Retinal pigment epithelial cell (primary cell): ENCODE data around the gene BAZ2B.

Experiments used
- DNase-seq: peaks from one replicate; pipeline ENCODE4 v3.0.0-alpha.2; 2010; ENCODE audit warnings: low read depth
- H3K4me3 ChIP-seq: 2 replicates; pipeline ENCODE4 v1.5.1; 2011; ENCODE audit warnings: mild to moderate bottlenecking, low read length, control low read depth, moderate library complexity
- TF ChIP-seq, protein P1 (sequence below): conservative IDR thresholded peaks from 2 replicates; pipeline ENCODE4 v1.5.1; 2011; ENCODE audit warnings: low read depth, low read length, control low read depth, inconsistent platforms

Gene BAZ2B

DNA sequence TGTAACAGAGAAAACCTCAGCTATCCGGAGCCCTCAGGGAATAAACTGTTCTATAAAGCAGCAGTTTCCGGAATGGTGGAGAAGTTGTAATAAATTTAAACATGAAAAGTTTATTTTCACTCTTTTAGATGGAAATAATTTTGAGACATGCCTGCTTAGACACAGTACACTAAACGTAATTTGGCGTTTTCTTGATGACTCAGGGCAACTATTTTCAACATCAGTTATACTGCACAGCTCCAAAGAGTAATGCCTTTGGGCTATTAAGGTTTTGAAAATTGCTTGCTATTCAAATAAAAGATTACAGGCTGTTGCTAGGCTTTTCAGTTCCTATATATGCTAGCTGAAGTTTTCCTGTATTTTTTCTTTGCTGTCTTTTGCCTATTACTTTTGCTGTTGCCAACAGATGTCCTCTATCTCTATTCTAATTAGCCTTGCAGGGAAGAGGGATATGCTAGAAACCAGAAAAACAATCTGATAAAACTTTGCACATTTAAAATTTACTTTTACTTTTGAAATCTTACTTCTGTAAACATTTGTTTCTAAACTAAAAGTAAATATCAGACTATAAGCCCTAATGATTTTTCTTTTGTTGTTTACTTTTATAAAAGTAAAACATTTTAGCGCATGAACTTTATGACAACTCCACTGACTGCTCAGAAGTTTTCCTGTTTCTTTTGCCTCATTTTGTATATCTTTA is 216.5 kb downstream of the BAZ2B start:
- DNase-seq: no peak
- no peak overlapping the region for H3K4me3 ChIP-seq
- TF ChIP-seq, protein P1, sequence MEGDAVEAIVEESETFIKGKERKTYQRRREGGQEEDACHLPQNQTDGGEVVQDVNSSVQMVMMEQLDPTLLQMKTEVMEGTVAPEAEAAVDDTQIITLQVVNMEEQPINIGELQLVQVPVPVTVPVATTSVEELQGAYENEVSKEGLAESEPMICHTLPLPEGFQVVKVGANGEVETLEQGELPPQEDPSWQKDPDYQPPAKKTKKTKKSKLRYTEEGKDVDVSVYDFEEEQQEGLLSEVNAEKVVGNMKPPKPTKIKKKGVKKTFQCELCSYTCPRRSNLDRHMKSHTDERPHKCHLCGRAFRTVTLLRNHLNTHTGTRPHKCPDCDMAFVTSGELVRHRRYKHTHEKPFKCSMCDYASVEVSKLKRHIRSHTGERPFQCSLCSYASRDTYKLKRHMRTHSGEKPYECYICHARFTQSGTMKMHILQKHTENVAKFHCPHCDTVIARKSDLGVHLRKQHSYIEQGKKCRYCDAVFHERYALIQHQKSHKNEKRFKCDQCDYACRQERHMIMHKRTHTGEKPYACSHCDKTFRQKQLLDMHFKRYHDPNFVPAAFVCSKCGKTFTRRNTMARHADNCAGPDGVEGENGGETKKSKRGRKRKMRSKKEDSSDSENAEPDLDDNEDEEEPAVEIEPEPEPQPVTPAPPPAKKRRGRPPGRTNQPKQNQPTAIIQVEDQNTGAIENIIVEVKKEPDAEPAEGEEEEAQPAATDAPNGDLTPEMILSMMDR: no peak

DNA sequence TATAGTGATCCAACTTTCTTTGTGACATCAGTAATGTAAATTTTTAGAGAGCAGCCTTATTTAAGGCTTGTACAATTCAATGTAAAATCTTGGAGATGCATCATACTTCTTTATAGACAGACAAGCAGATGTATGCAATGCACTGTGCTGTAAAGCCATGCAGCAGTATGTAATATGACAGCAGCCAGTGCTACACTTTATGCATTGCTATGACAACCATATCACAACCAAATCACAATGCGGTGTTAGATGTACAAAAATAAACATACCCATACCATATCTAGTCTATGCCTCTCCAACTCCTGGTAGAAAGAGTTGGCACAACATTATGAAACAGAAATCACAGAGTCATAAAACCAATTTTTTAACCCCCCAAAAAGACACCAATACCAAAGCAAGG is 219.5 kb downstream of the BAZ2B start:
- H3K4me3 ChIP-seq: no peak overlapping the region
- TF ChIP-seq, protein P1: no peak
- DNase-seq: no peak

DNA sequence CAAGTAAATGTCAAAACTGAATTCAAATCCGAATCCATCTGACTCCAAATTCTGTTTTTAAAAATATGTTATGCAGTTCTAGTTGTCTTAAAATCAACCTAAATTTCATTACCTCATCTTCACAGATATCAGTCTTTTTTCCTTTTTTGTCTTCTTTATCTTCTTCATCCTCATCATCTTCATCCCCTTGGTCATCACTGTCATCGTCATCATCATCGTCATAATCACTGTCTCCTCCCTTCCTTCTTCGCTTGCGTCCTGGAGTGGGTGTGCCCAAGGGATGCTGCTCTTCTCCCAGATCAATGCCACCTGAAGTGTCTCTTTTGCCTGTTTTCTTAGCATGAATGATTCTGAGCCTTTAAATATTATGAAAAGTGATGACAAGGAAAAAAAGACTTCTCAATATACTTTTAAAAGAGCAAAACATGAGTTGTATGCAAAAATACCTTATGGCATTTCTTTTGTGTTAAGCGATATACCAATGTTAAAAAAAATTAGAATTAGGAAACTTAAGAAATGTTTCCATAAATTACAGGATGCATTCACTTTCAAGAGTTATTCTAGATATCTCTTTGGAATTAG is 233.8 kb downstream of the BAZ2B start:
- TF ChIP-seq, protein P1: no peak
- no peak for DNase-seq
- H3K4me3 ChIP-seq: no peak overlapping the region

DNA sequence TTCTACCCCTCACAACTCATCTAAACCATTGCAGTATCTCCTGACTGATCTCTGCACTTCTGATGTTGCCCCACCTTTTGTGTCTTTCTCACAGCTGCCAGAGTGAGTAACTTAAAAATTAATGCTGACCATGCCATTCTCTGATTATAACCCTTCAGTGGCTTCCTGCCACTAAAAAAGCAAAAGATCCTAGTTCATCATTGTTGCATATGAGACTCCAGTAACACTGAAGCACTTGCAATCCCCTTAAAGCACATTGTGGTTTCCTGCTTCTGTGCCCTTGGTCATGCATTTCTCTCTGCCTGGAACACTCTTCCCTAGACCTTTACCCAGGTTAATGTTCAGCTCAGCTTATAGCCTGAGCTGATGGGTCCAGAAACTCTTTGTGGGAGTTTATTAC is 234.8 kb downstream of the BAZ2B start:
- TF ChIP-seq, protein P1: no peak
- DNase-seq: no peak
- H3K4me3 ChIP-seq: no peak overlapping the region

DNA sequence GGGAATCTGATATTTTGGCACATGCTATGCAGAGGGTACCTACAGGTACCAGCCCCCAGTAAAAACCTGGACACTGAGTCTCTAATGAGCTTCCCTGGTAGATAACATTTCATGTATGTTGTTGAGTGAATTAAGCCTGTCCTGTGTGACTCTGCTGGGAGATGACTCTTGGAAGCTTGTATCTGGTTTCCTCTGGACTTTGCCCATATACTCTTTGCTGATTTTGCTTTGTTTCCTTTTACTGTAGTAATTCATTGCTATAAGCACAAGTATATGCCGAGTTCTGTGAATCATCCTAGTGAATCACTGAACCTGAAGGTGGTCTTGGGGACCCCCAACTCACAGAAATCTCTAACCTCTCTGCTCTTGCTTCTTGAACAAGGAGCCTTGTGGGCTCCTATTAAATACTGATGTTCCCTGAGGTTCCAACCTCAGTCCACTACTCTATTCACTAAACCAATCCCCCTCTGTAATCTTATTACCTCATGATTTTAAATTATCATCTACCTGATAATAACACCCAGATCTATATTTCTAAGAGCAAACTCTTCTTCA is 235.6 kb downstream of the BAZ2B start:
- DNase-seq: no peak
- H3K4me3 ChIP-seq: no peak overlapping the region
- TF ChIP-seq, protein P1: no peak

DNA sequence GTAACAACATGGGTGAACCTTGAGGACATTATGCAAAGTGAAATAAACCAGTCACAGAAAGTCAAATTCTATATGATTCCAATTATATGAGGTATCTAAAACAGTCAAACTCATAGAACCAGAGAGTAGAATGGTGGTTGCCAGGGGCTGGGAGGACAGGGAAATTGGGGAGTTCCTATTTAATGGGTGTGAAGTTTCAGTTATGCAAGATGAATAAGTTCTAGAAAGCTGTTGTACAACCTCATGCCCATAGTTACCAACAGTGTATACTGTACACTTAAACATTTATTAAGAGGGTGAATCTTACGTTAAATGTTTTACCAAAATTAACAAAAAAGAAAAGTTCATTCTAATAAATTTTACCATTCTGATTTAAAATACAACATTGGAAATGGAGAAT is 237.2 kb downstream of the BAZ2B start:
- no peak for DNase-seq
- TF ChIP-seq, protein P1: no peak
- H3K4me3 ChIP-seq: no peak overlapping the region

DNA sequence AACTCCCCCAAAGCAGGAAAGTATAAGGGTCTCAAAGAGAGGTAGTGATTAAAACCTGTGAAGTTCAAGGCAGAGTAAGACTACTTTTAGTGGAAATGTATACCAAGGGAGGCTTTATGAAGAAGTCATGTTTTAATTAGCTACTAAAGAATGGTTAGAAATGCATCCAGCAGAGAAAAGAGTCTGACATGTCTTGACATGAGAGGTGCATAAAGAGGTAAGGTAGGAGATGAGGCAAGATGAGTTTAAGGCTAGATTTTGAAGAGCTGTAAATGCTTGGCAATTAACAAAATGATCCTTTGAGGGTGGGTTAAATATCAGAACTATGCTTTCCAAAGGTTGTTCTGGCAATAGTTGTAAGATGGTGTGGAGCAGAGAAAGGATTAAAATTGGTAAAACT is 241.1 kb downstream of the BAZ2B start:
- H3K4me3 ChIP-seq: no peak overlapping the region
- DNase-seq: no peak
- TF ChIP-seq, protein P1: no peak
